Measurements from ENCODE around the gene SLC30A4. TPM values are rescaled to one million over a fixed set of nuclear protein-coding genes. Genes with fewer than 3 reads are reported as not detected.
A peak's percentile ranks its signal among the peaks of the same experiment; 100 is the strongest.

Gene SLC30A4
- polyA plus RNA-seq, 3 donors: 0.05 to 0.21 (median 0.17) TPM

- intact Hi-C loops (cut with micrococcal nuclease): loop anchor here (10.0 kb wide), 1 partner anchor 85 kb away; no protein-coding TSS in a partner anchor
- DNase-seq: peak in 2 of 3 donors; percentile 5 to 16
- Histone ChIP-seq H3K9me3 (replicated peaks in 1 of 2; ENCODE audit: control insufficient read depth in 1 of 2, insufficient read depth in 1 of 2, low read length in 2 of 2) (no peaks in the 10 kb centered on the region), H4K20me1 (ENCODE audit: insufficient read depth, low read length) (no peaks in the 10 kb centered on the region), H3K4me3 (replicated peaks in 1 of 3; ENCODE audit: low read depth in 2 of 3, low read length in 3 of 3) (no peak overlapping the region), H2AFZ (ENCODE audit: insufficient read depth, low read depth, low read length, poor library complexity, severe bottlenecking) (no peak overlapping the region), H3K79me2 (ENCODE audit: insufficient read depth, low read length) (no peaks in the 10 kb centered on the region), H3K27me3 (ENCODE audit: control insufficient read depth in 2 of 2, insufficient read depth in 2 of 2, low read length in 2 of 2) (peaks cover 4 to 15% of the 10 kb centered on the region in 2 donors), H3K27ac (ENCODE audit: low read depth in 1 of 2, low read length in 2 of 2) (no peak overlapping the region), H3K4me2 (replicated peaks; ENCODE audit: extremely low read depth, low read length, poor library complexity, severe bottlenecking) (no peak overlapping the region), H3K4me1 (ENCODE audit: control insufficient read depth in 1 of 2, insufficient read depth in 2 of 2, low read length in 2 of 2) (no peaks in the 10 kb centered on the region), H3K9ac (ENCODE audit: insufficient read depth, low read length, poor library complexity, severe bottlenecking) (no peak overlapping the region), H3K36me3 (replicated peaks in 1 of 2; ENCODE audit: control insufficient read depth in 1 of 2, insufficient read depth in 2 of 2, low read length in 2 of 2) (no peaks in the 10 kb centered on the region)
- Mint-ChIP-seq H3K4me1 (peaks cover 1% of the 10 kb centered on the region), H3K27ac (no peak overlapping the region), H3K36me3 (no peaks in the 10 kb centered on the region), H3K4me3 (no peak overlapping the region), H3K9me3 (peaks cover 0 to 5% (median 2%) of the 10 kb centered on the region in 7 donors), H3K27me3 (ENCODE audit: low read depth in 3 of 3) (peaks cover 16 to 48% (median 17%) of the 10 kb centered on the region in 3 donors)
- 57% methylated on average over 1 of the region's 3 CpGs for WGBS (ENCODE audit: insufficient coverage)
- TF ChIP-seq, protein P1, sequence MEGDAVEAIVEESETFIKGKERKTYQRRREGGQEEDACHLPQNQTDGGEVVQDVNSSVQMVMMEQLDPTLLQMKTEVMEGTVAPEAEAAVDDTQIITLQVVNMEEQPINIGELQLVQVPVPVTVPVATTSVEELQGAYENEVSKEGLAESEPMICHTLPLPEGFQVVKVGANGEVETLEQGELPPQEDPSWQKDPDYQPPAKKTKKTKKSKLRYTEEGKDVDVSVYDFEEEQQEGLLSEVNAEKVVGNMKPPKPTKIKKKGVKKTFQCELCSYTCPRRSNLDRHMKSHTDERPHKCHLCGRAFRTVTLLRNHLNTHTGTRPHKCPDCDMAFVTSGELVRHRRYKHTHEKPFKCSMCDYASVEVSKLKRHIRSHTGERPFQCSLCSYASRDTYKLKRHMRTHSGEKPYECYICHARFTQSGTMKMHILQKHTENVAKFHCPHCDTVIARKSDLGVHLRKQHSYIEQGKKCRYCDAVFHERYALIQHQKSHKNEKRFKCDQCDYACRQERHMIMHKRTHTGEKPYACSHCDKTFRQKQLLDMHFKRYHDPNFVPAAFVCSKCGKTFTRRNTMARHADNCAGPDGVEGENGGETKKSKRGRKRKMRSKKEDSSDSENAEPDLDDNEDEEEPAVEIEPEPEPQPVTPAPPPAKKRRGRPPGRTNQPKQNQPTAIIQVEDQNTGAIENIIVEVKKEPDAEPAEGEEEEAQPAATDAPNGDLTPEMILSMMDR (IDR thresholded peaks at IDR 0.05): no peak
Observed at GRCh38 chr15:45529613-45530012, 7.1 kb upstream of the SLC30A4 start.

DNA sequence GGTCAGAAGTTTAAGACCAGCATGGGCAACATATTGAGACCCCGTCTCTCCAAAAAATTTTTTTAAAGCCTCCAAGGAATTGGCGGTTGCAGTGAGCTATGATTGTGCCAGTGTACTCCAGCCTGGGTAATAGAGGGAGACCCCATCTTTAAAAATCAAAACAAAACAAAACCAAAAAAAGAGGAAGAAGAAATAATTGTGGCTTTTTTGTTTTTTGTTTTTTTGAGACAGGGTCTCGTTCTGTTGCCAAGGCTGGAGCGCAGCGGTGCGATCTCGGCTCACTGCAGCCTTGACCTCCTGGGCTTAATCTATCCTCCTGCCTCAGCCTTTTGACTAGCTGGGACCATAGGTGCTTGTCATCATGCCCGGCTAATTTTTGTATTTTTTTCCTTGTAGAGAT, 4.5 kb upstream of the SLC30A4 start:
- H3K27me3 Mint-ChIP-seq (ENCODE audit: low read depth in 3 of 3): peaks cover 33 to 64% (median 33%) of the 10 kb centered on the region in 3 donors
- H3K9ac ChIP-seq (ENCODE audit: insufficient read depth, low read length, poor library complexity, severe bottlenecking): no peak overlapping the region
- no CpG with 5 or more reads among the region's 8 CpGs for WGBS (ENCODE audit: insufficient coverage)
- H3K4me3 Mint-ChIP-seq: peak overlapping the region in 1 of 2 donors; percentile 30
- H3K4me1 ChIP-seq (ENCODE audit: control insufficient read depth in 1 of 2, insufficient read depth in 2 of 2, low read length in 2 of 2): peaks cover 5 to 8% of the 10 kb centered on the region in 2 donors
- no peak overlapping the region for H3K4me3 ChIP-seq (replicated peaks in 1 of 3; ENCODE audit: low read depth in 2 of 3, low read length in 3 of 3)
- intact Hi-C loops (cut with micrococcal nuclease): loop anchor here (10.0 kb wide), 1 partner anchor 88 kb away; no protein-coding TSS in a partner anchor
- H2AFZ ChIP-seq (ENCODE audit: insufficient read depth, low read depth, low read length, poor library complexity, severe bottlenecking): no peak overlapping the region
- DNase-seq: no peak
- H3K36me3 ChIP-seq (replicated peaks in 1 of 2; ENCODE audit: control insufficient read depth in 1 of 2, insufficient read depth in 2 of 2, low read length in 2 of 2): no peaks in the 10 kb centered on the region
- H3K9me3 ChIP-seq (replicated peaks in 1 of 2; ENCODE audit: control insufficient read depth in 1 of 2, insufficient read depth in 1 of 2, low read length in 2 of 2): no peaks in the 10 kb centered on the region
- TF ChIP-seq, protein P1 (IDR thresholded peaks at IDR 0.05): no peak
- peaks cover 0 to 10% (median 2%) of the 10 kb centered on the region in 7 donors for H3K9me3 Mint-ChIP-seq
- H3K4me1 Mint-ChIP-seq: peaks cover 6% of the 10 kb centered on the region
- H3K27ac ChIP-seq (ENCODE audit: low read depth in 1 of 2, low read length in 2 of 2): no peak overlapping the region
- H3K27ac Mint-ChIP-seq: no peak overlapping the region
- H3K79me2 ChIP-seq (ENCODE audit: insufficient read depth, low read length): no peaks in the 10 kb centered on the region
- H3K4me2 ChIP-seq (replicated peaks; ENCODE audit: extremely low read depth, low read length, poor library complexity, severe bottlenecking): no peak overlapping the region
- H4K20me1 ChIP-seq (ENCODE audit: insufficient read depth, low read length): no peaks in the 10 kb centered on the region
- peaks cover 17 to 36% of the 10 kb centered on the region in 2 donors for H3K27me3 ChIP-seq (ENCODE audit: control insufficient read depth in 2 of 2, insufficient read depth in 2 of 2, low read length in 2 of 2)
- H3K36me3 Mint-ChIP-seq: peaks cover 0 to 4% of the 10 kb centered on the region in 2 donors
